ENCODE results near the gene METTL25. TPM values are rescaled to one million over a fixed set of nuclear protein-coding genes. Genes with fewer than 3 reads are reported as not detected.

The METTL25 gene
- total RNA-seq, 1 experiment from 2014 or later, result 6.3 TPM

DNA sequence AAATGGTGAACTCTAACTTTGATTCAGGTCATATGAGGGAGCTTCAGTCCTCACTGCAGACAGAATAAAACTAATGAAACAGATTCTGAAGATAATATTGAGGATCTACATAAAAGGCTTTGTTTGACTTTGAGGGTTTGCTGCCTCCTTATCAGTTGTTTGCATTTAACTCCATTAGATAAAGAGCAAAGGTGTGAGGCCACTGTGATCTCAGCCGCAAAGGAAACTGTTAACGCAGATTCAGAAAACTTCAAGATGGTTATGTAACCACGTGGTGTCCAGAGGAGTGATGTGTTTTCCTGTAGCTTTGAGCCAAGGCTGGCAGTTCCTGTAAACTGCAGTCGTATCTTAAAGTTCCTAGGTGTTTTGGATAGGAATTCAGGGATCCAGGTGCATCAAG lies 67.8 kb downstream of the METTL25 start:
- CTCF ChIA-PET, result interaction anchor here (1.0 kb wide), 1 partner anchor 68 kb away, joined by 3 read pairs; the partner anchor contains the start of genes CCDC59 and METTL25
- DNase-seq (ENCODE audit: low spot score), result no peak
- Mint-ChIP-seq H3K27me3 (ENCODE audit: low read depth) (no peaks in the 10 kb centered on the region), H3K27ac (no peak overlapping the region), H3K4me1 (no peaks in the 10 kb centered on the region), H3K36me3 (peaks cover 12% of the 10 kb centered on the region), H3K9me3 (peaks cover 17% of the 10 kb centered on the region), H3K4me3 (no peak overlapping the region)
- TF ChIP-seq TP53 (CRISPR knock-in tag; IDR thresholded peaks at IDR 0.05) (no peak), ZNF671 (CRISPR knock-in tag; IDR thresholded peaks at IDR 0.05) (no peak)
- POLR2A ChIA-PET, result no interaction called here
- no peak for ATAC-seq

- TF ChIP-seq NFATC4 (CRISPR knock-in tag; IDR thresholded peaks at IDR 0.05), result no peak
- no peak for TF ChIP-seq FOXJ3 (CRISPR knock-in tag; IDR thresholded peaks at IDR 0.05; ENCODE audit: borderline replicate concordance)
- TF ChIP-seq, protein P1, sequence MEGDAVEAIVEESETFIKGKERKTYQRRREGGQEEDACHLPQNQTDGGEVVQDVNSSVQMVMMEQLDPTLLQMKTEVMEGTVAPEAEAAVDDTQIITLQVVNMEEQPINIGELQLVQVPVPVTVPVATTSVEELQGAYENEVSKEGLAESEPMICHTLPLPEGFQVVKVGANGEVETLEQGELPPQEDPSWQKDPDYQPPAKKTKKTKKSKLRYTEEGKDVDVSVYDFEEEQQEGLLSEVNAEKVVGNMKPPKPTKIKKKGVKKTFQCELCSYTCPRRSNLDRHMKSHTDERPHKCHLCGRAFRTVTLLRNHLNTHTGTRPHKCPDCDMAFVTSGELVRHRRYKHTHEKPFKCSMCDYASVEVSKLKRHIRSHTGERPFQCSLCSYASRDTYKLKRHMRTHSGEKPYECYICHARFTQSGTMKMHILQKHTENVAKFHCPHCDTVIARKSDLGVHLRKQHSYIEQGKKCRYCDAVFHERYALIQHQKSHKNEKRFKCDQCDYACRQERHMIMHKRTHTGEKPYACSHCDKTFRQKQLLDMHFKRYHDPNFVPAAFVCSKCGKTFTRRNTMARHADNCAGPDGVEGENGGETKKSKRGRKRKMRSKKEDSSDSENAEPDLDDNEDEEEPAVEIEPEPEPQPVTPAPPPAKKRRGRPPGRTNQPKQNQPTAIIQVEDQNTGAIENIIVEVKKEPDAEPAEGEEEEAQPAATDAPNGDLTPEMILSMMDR (IDR thresholded peaks at IDR 0.05), result no peak
- no peak for TF ChIP-seq CDX4 (CRISPR knock-in tag; IDR thresholded peaks at IDR 0.05; ENCODE audit: borderline replicate concordance)
- TF ChIP-seq IRF2 (CRISPR knock-in tag; IDR thresholded peaks at IDR 0.05; ENCODE audit: borderline replicate concordance, low read depth), result no peak
- no peak for TF ChIP-seq SMAD3 (CRISPR knock-in tag; IDR thresholded peaks at IDR 0.05; ENCODE audit: borderline replicate concordance)
- no peak for TF ChIP-seq TP53 (CRISPR knock-in tag; IDR thresholded peaks at IDR 0.05)
- no peak for TF ChIP-seq MLX (CRISPR knock-in tag; IDR thresholded peaks at IDR 0.05)
- no peak for TF ChIP-seq NR3C1 (CRISPR knock-in tag; conservative IDR thresholded peaks at IDR 0.05; ENCODE audit: low read depth)
- TF ChIP-seq SOX15 (CRISPR knock-in tag; IDR thresholded peaks at IDR 0.05), result no peak
- no peak for TF ChIP-seq CBFB (CRISPR knock-in tag; IDR thresholded peaks at IDR 0.05; ENCODE audit: low read depth)
- no peak for TF ChIP-seq EMX1 (CRISPR knock-in tag; IDR thresholded peaks at IDR 0.05)
- TF ChIP-seq ZNF232 (CRISPR knock-in tag; IDR thresholded peaks at IDR 0.05), result no peak
- no peak for TF ChIP-seq ETV6 (CRISPR knock-in tag; IDR thresholded peaks at IDR 0.05)
- TF ChIP-seq, protein P2, sequence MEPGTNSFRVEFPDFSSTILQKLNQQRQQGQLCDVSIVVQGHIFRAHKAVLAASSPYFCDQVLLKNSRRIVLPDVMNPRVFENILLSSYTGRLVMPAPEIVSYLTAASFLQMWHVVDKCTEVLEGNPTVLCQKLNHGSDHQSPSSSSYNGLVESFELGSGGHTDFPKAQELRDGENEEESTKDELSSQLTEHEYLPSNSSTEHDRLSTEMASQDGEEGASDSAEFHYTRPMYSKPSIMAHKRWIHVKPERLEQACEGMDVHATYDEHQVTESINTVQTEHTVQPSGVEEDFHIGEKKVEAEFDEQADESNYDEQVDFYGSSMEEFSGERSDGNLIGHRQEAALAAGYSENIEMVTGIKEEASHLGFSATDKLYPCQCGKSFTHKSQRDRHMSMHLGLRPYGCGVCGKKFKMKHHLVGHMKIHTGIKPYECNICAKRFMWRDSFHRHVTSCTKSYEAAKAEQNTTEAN (CRISPR knock-in tag; IDR thresholded peaks at IDR 0.05), result no peak
- TF ChIP-seq ZNF425 (CRISPR knock-in tag; conservative IDR thresholded peaks at IDR 0.05), result no peak
Measured at GRCh38 chr12:82426586-82426985, 68.3 kb downstream of the METTL25 start.

More at GRCh38 chr12:82426586-82426985, 68.3 kb downstream of the METTL25 start:
- POLR2A ChIA-PET, result no interaction called here
- H3K27me3 Mint-ChIP-seq (ENCODE audit: low read depth), result no peaks in the 10 kb centered on the region
- no peak for ATAC-seq
- H3K9me3 Mint-ChIP-seq, result peaks cover 12% of the 10 kb centered on the region
- DNase-seq (ENCODE audit: low spot score), result no peak
- no peaks in the 10 kb centered on the region for H3K4me1 Mint-ChIP-seq
- H3K4me3 Mint-ChIP-seq, result no peak overlapping the region
- H3K36me3 Mint-ChIP-seq, result peaks cover 6% of the 10 kb centered on the region; the same call in 1 of the 2 replicates
- CTCF ChIA-PET, result interaction anchor here (0.5 to 1.0 kb wide), 2 partner anchors 62 to 69 kb away, joined by 3 read pairs; partner anchors contain the start of genes CCDC59 and METTL25
- no peak overlapping the region for H3K27ac Mint-ChIP-seq

All from WTC11 (cell line).